Measurements from ENCODE around the gene SMIM35. TPM values are rescaled to one million over a fixed set of nuclear protein-coding genes. Genes with fewer than 3 reads are reported as not detected.
"Not testable (repeated sequence)": the region's sequence is repeated elsewhere in the genome, so short reads cannot be mapped to it uniquely, and the experiment has no call there.

SMIM35 gene
- total and polyA plus RNA-seq, 9 donors: 0.08 TPM; not detected in 8

- DNase-seq: no peak
- TF ChIP-seq EP300 (IDR thresholded peaks at IDR 0.05) (no peak), CTCF (IDR thresholded peaks at IDR 0.05) (no peak), POLR2A (IDR thresholded peaks at IDR 0.05) (no peak)
- H3K4me3 ChIP-seq: no peak overlapping the region
- no peaks in the 10 kb centered on the region for H3K36me3 ChIP-seq
- H3K27ac ChIP-seq: no peak overlapping the region
- intact Hi-C loops (cut with DNase I): loop anchor here in 1 of 4 donors (5.0 kb wide), 1 partner anchor 863 kb away; no protein-coding TSS in a partner anchor
- no peaks in the 10 kb centered on the region for H3K4me1 ChIP-seq (ENCODE audit: insufficient read depth)
- H3K9me3 ChIP-seq: no peaks in the 10 kb centered on the region
- no peaks in the 10 kb centered on the region for H3K27me3 ChIP-seq
- WGBS, 3 donors: 88 to 91% (median 89%) methylated on average over 3 of the region's 3 CpGs
Measured at GRCh38 chr11:117980720-117981119, 106.0 kb downstream of the SMIM35 start.

- Histone ChIP-seq H3K4me3 (no peak overlapping the region), H3K36me3 (no peaks in the 10 kb centered on the region), H3K27me3 (no peaks in the 10 kb centered on the region), H3K27ac (no peak overlapping the region), H3K9me3 (no peaks in the 10 kb centered on the region), H3K4me1 (ENCODE audit: insufficient read depth) (no peaks in the 10 kb centered on the region)
- intact Hi-C loops (cut with DNase I): loop anchor here in 1 of 4 donors (5.0 kb wide), 1 partner anchor 863 kb away; no protein-coding TSS in a partner anchor
- TF ChIP-seq EP300 (IDR thresholded peaks at IDR 0.05) (no peak), POLR2A (IDR thresholded peaks at IDR 0.05) (no peak), CTCF (IDR thresholded peaks at IDR 0.05) (no peak)
- WGBS, 3 donors: 33 to 41% (median 38%) methylated on average over 2 of the region's 2 CpGs
- no peak for DNase-seq
Measured at GRCh38 chr11:117980280-117980679, 106.5 kb downstream of the SMIM35 start.

GRCh38 chr11:117979481-117980211 is 107.1 kb downstream of the SMIM35 start:
- Histone ChIP-seq H3K27me3 (no peaks in the 10 kb centered on the region), H3K4me3 (no peak overlapping the region), H3K9me3 (no peaks in the 10 kb centered on the region), H3K36me3 (no peaks in the 10 kb centered on the region), H3K4me1 (ENCODE audit: insufficient read depth) (no peaks in the 10 kb centered on the region), H3K27ac (no peak overlapping the region)
- WGBS, 3 donors: 79 to 83% (median 83%) methylated on average over 7 of the region's 7 CpGs
- TF ChIP-seq CTCF (IDR thresholded peaks at IDR 0.05) (no peak), POLR2A (IDR thresholded peaks at IDR 0.05) (no peak), EP300 (IDR thresholded peaks at IDR 0.05) (no peak)
- no peak for DNase-seq
- intact Hi-C loops (cut with DNase I): loop anchor here in 1 of 4 donors (5.0 kb wide), 1 partner anchor 862 kb away; no protein-coding TSS in a partner anchor

- intact Hi-C loops (cut with DNase I): no loop called here
- no peak overlapping the region for H3K27ac ChIP-seq
- TF ChIP-seq CTCF (IDR thresholded peaks at IDR 0.05) (no peak), POLR2A (IDR thresholded peaks at IDR 0.05) (no peak), EP300 (IDR thresholded peaks at IDR 0.05) (no peak)
- H3K4me3 ChIP-seq: no peak overlapping the region
- H3K36me3 ChIP-seq: no peaks in the 10 kb centered on the region
- no peaks in the 10 kb centered on the region for H3K9me3 ChIP-seq
- DNase-seq: no peak
- H3K4me1 ChIP-seq (ENCODE audit: insufficient read depth): no peaks in the 10 kb centered on the region
- WGBS, 3 donors: 69 to 86% (median 75%) methylated on average over 2 to 4 of the region's 4 CpGs
- H3K27me3 ChIP-seq: no peaks in the 10 kb centered on the region
Measured at GRCh38 chr11:117978991-117979390, 107.8 kb downstream of the SMIM35 start.

GRCh38 chr11:117978291-117978910 is 108.4 kb downstream of the SMIM35 start:
- DNase-seq; H3K9me3 ChIP-seq; H3K4me1 ChIP-seq (ENCODE audit: insufficient read depth); H3K4me3 ChIP-seq; intact Hi-C loops (cut with DNase I); H3K36me3 ChIP-seq; H3K27ac ChIP-seq; H3K27me3 ChIP-seq: not testable (repeated sequence)
- 92 to 95% (median 93%) methylated on average over 19 to 36 of the region's 36 CpGs for WGBS, 3 donors

DNA sequence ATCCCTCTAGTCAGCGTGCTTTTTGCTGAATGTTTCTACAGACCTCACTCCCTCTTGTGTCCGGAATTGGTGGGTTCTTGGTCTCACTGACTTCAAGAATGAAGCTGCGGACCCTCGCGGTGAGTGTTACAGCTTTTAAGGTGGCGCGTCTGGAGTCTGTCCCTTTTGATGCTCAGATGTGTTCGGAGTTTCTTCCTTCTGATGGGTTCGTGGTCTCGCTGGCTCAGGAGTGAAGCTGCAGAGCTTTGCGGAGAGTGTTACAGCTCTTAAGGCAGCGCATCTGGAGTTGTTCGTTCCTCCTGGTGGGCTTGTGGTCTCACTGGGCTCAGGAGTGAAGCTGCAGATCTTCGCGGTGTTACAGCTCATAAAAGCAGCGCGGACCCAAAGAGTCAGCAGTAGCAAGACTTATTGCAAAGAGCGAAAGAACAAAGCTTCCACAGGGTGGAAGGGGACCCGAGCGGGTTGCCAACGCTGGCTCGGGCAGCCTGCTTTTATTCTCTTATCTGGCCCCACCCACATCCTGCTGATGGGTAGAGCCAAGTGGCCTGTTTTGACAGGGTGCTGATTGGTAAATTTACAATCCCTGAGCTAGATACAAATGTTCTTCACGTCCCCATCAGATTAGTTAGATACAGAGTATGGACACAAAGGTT is 109.0 kb downstream of the SMIM35 start:
- H3K9me3 ChIP-seq; intact Hi-C loops (cut with DNase I); H3K27me3 ChIP-seq; H3K27ac ChIP-seq; H3K4me3 ChIP-seq; DNase-seq; H3K4me1 ChIP-seq (ENCODE audit: insufficient read depth); H3K36me3 ChIP-seq: not testable (repeated sequence)
- WGBS, 3 donors: 87 to 90% (median 87%) methylated on average over 23 of the region's 23 CpGs
